HG03045 (cell line): Measurements from ENCODE around the gene RNLS.

Source experiments
- ATAC-seq: cut with Tn5 transposase; IDR thresholded peaks from one replicate; pipeline ENCODE4 v1.9.1; 2021; ENCODE audit warnings: mild to moderate bottlenecking, moderate library complexity; ENCODE audit not compliant: unreplicated experiment

RNLS gene

GRCh38 chr10:88395677-88396076 lies 187.4 kb downstream of the RNLS start:
- no peak for ATAC-seq

GRCh38 chr10:88392222-88392621 lies 190.9 kb downstream of the RNLS start:
- ATAC-seq: peak; percentile 78

GRCh38 chr10:88390041-88390440 lies 193.1 kb downstream of the RNLS start:
- no peak for ATAC-seq

GRCh38 chr10:88389456-88389855 lies 193.7 kb downstream of the RNLS start:
- ATAC-seq: no peak

- ATAC-seq: no peak
Measured at GRCh38 chr10:88388324-88388723, 194.8 kb downstream of the RNLS start.

- peak; percentile 53 for ATAC-seq
Measured at GRCh38 chr10:88386821-88387773, 196.0 kb downstream of the RNLS start.

- peak; percentile 28 for ATAC-seq
Measured at GRCh38 chr10:88386204-88386788, 196.8 kb downstream of the RNLS start.

GRCh38 chr10:88385601-88386203 lies 197.4 kb downstream of the RNLS start:
- peak; percentile 71 for ATAC-seq

GRCh38 chr10:88383276-88383675 lies 199.8 kb downstream of the RNLS start:
- ATAC-seq: no peak

- ATAC-seq: no peak
Measured at GRCh38 chr10:88382699-88383098, 200.4 kb downstream of the RNLS start.

GRCh38 chr10:88379575-88379974 lies 203.5 kb downstream of the RNLS start:
- ATAC-seq: no peak

GRCh38 chr10:88377510-88377909 lies 205.6 kb downstream of the RNLS start:
- no peak for ATAC-seq

GRCh38 chr10:88374392-88375175 lies 208.5 kb downstream of the RNLS start:
- no peak for ATAC-seq

GRCh38 chr10:88372881-88373592 lies 210.1 kb downstream of the RNLS start:
- ATAC-seq: no peak

GRCh38 chr10:88372051-88372715 lies 210.9 kb downstream of the RNLS start:
- ATAC-seq: no peak

- no peak for ATAC-seq
Measured at GRCh38 chr10:88370713-88371112, 212.4 kb downstream of the RNLS start.

- no peak for ATAC-seq
Measured at GRCh38 chr10:88366772-88367171, 216.3 kb downstream of the RNLS start.

- ATAC-seq: no peak
Measured at GRCh38 chr10:88361995-88362807, 220.9 kb downstream of the RNLS start.

- ATAC-seq: no peak
Measured at GRCh38 chr10:88361494-88361893, 221.6 kb downstream of the RNLS start.
